GM12873 (cell line): ENCODE results near the gene PLK3.

Source experiments
- CTCF ChIP-seq: IDR thresholded peaks from 2 replicates; pipeline ENCODE4 v1.5.1; 2012; ENCODE audit warnings: low read depth, mild to moderate bottlenecking, moderate library complexity, low read length, control low read depth; ENCODE audit not compliant: insufficient read depth; ENCODE audit errors: missing control alignments

Gene PLK3

GRCh38 chr1:44842486-44842861, 42.3 kb downstream of the PLK3 start:
- no peak for TF ChIP-seq CTCF

GRCh38 chr1:44842862-44843655, 42.9 kb downstream of the PLK3 start, which contains the start of gene PTCH2:
TSS of gene PTCH2 (minus strand) at chr1:44843253. CDS start at chr1:44842932, 321 bp downstream.
- TF ChIP-seq CTCF: no peak

- no peak for TF ChIP-seq CTCF
These were observed 46.8 kb downstream of the PLK3 start for GRCh38 chr1:44846985-44847384.

GRCh38 chr1:44847845-44848244, 47.7 kb downstream of the PLK3 start:
- TF ChIP-seq CTCF: no peak

- no peak for TF ChIP-seq CTCF
These were observed 48.4 kb downstream of the PLK3 start for GRCh38 chr1:44848456-44849181.

- TF ChIP-seq CTCF: no peak
These were observed 49.5 kb downstream of the PLK3 start for GRCh38 chr1:44849575-44850132.

- TF ChIP-seq CTCF: no peak
These were observed 51.1 kb downstream of the PLK3 start for GRCh38 chr1:44851308-44851707.
